SK-N-SH (cell line): Measurements from ENCODE around the gene HTR7. TPM values are rescaled to one million over a fixed set of nuclear protein-coding genes. Genes with fewer than 3 reads are reported as not detected.

Source experiments
- CTCF ChIA-PET: fragments of 300-600, 350-600 bp; formaldehyde crosslinking; extraction: SDS; loops from one replicate; lab custom pipeline; 2021; lab: Yijun Ruan, JAX
- POLR2A ChIA-PET: fragments of 350-600 bp; sonication (Branson Sonifier 250); formaldehyde crosslinking; extraction: SDS; loops from one replicate; lab custom pipeline; 2020; ENCODE audit warnings: antibody characterized with exemption, inconsistent platforms; lab: Yijun Ruan, JAX
- DNase-seq: peaks from one replicate; pipeline ENCODE4 v3.0.0; 2012
- H2AFZ ChIP-seq: fragments of 200-600 bp; sonication (generic); 2 replicates; pipeline ENCODE4 v1.8.1; 2016; ENCODE audit warnings: antibody characterized with exemption, mild to moderate bottlenecking, low read depth
- H3F3A ChIP-seq: fragments of 200-600 bp; sonication (generic); replicated peaks from 2 replicates; pipeline ENCODE3; 2016; ENCODE audit warnings: antibody characterized with exemption, mild to moderate bottlenecking; ENCODE audit not compliant: insufficient read depth
- H3K27ac ChIP-seq, 2 experiments: fragments of 200-500 bp in 1 of 2; fragments of 200-600 bp in 1 of 2; sonication (Bioruptor generic) in 1 of 2; sonication (generic), shearing (Covaris generic) in 1 of 2; 2 replicates each; pipeline versions ENCODE4 v1.5.1 to v1.6.1; 2014 to 2016; ENCODE audit warnings: low read depth in 2 of 2, inconsistent platforms in 1 of 2, low read length in 1 of 2, mild to moderate bottlenecking in 1 of 2, mixed read lengths in 1 of 2
- H3K27me3 ChIP-seq: fragments of 200-600 bp; sonication (generic), shearing (Covaris generic); 2 replicates; pipeline ENCODE4 v1.6.1; 2016; ENCODE audit warnings: mixed run types; ENCODE audit not compliant: insufficient read depth
- H3K36me3 ChIP-seq, 2 experiments: fragments of 200-500 bp in 1 of 2; fragments of 200-600 bp in 1 of 2; sonication (Bioruptor generic) in 1 of 2; sonication (generic) in 1 of 2; replicated peaks in 1 of 2; 2 replicates each; pipeline versions ENCODE3 to v1.5.1; 2014 to 2016; ENCODE audit warnings: low read length in 1 of 2, mild to moderate bottlenecking in 1 of 2; ENCODE audit not compliant: insufficient read depth in 2 of 2, control insufficient read depth in 1 of 2
- H3K4me1 ChIP-seq, 2 experiments: fragments of 200-500 bp in 1 of 2; fragments of 200-600 bp in 1 of 2; sonication (Bioruptor generic) in 1 of 2; sonication (generic), shearing (Covaris generic) in 1 of 2; 2 replicates each; pipeline versions ENCODE4 v1.5.1 to v1.6.1; 2014 to 2016; ENCODE audit warnings: low read depth in 1 of 2, low read length in 1 of 2, mixed run types in 1 of 2; ENCODE audit not compliant: insufficient read depth in 2 of 2, control insufficient read depth in 1 of 2
- H3K4me2 ChIP-seq: fragments of 200-600 bp; sonication (generic), shearing (Covaris generic); 2 replicates; pipeline ENCODE4 v1.6.1; 2017; ENCODE audit warnings: mixed run types
- H3K4me3 ChIP-seq, 2 experiments: fragments of 200-500 bp in 1 of 2; fragments of 200-600 bp in 1 of 2; sonication (Bioruptor generic) in 1 of 2; sonication (generic), shearing (Covaris generic) in 1 of 2; 2 replicates each; pipeline versions ENCODE4 v1.5.1 to v1.8.1; 2014 to 2016; ENCODE audit warnings: low read depth in 2 of 2, inconsistent platforms in 1 of 2, low read length in 1 of 2, mild to moderate bottlenecking in 1 of 2, mixed read lengths in 1 of 2, moderate library complexity in 1 of 2
- H3K79me2 ChIP-seq: fragments of 200-600 bp; sonication (generic); 2 replicates; pipeline ENCODE4 v1.8.1; 2017; ENCODE audit warnings: mild to moderate bottlenecking; ENCODE audit not compliant: insufficient read depth
- H3K9ac ChIP-seq: fragments of 200-600 bp; sonication (generic); 2 replicates; pipeline ENCODE4 v1.6.1; 2017; ENCODE audit warnings: mixed run types
- H3K9me2 ChIP-seq: fragments of 200-600 bp; sonication (generic); 2 replicates; pipeline ENCODE4 v1.6.1; 2017; ENCODE audit warnings: mixed run types
- H3K9me3 ChIP-seq: fragments of 200-600 bp; sonication (generic); 2 replicates; pipeline ENCODE4 v1.6.1; 2017; ENCODE audit warnings: mixed run types, mild to moderate bottlenecking, moderate library complexity
- H4K20me1 ChIP-seq: fragments of 200-600 bp; sonication (generic); 2 replicates; pipeline ENCODE4 v1.6.1; 2017; ENCODE audit warnings: mild to moderate bottlenecking, mixed run types; ENCODE audit not compliant: insufficient read depth
- FOXJ3 ChIP-seq: sonication (generic); formaldehyde crosslinking; IDR thresholded peaks from 2 replicates; pipeline ENCODE4 v1.5.1; 2020; ENCODE audit warnings: mild to moderate bottlenecking, missing genetic modification reagents
- SIN3A ChIP-seq: IDR thresholded peaks from 2 replicates; pipeline ENCODE4 v1.6.1; 2012; ENCODE audit warnings: low read depth, mild to moderate bottlenecking, low read length, moderate library complexity, borderline replicate concordance
- TCF12 ChIP-seq: IDR thresholded peaks from 2 replicates; pipeline ENCODE4 v1.4.0; 2012
- WGBS: methylation state at CpG from one replicate; pipeline ENCODE4 v1.1.6; 2017; ENCODE audit warnings: low lambda C conversion rate; 5-methylcytosine and 5-hydroxymethylcytosine counted together
- polyA plus RNA-seq, 3 experiments: library from polyadenylated mRNA; depleted of rRNA; stranded (reverse); fragments of >200 nt; gene quantifications; 2 replicates each; pipeline ENCODE4 v1.2.3, GENCODE V29; 2012
- small RNA-seq, 7 experiments: library from RNA; depleted of rRNA; stranded (forward); fragments of <200 nt; gene quantifications; one replicate each; pipeline ENCODE3, GENCODE V24; 2012

The HTR7 gene
- polyA plus RNA-seq, 1 of the 3 experiments (the other 2 are of a cell fraction), result 0.16 TPM

DNA sequence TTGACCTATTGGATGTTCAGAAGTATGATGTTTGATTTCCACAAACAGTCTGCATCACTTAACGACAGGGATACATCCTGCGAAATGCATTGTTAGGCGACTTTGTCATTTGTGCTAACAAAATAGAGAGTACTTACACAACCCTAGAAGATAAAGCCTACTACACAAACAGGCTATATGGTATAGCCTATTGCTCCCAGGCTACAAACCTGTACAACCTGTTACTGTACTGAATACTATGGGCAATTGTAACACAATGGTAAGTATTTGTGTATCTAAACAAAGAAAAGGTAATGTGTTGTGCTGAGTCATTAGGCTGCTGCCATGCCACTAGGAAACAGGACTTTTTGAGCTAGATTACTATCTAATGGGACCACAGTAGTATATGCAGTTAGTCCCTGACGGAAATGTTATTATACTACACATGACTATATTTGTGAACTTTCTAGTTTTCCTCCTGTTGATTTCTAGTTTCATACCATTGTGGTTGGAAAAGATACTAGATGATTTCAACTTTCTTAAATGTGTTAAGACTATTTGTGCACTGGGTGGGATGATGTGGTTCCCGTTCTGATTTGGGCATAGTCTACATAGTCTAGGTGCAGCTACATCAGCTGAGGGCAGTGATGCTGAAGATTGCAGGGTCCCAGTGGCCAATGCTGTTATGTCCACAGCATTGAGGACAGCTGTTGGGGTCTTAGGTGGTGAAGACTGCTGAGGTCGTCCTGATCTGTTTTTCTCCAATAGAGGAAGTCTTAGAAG lies 161.7 kb downstream of the HTR7 start:
- H3K27ac ChIP-seq, result no peak overlapping the region
- H3K79me2 ChIP-seq, result no peaks in the 10 kb centered on the region
- no peaks in the 10 kb centered on the region for H3F3A ChIP-seq
- WGBS, result under 1% methylated on average over 6 of the region's 6 CpGs
- ChIA-PET POLR2A (no interaction called here), CTCF (no interaction called here)
- H2AFZ ChIP-seq, result no peak overlapping the region
- no peak overlapping the region for H3K4me3 ChIP-seq
- H4K20me1 ChIP-seq, result no peaks in the 10 kb centered on the region
- DNase-seq, result no peak
- TF ChIP-seq SIN3A (no peak), TCF12 (no peak), FOXJ3 (CRISPR knock-in tag) (no peak)
- H3K9me2 ChIP-seq, result no peaks in the 10 kb centered on the region
- no peak overlapping the region for H3K9ac ChIP-seq
- H3K4me1 ChIP-seq, result no peaks in the 10 kb centered on the region
- no peaks in the 10 kb centered on the region for H3K9me3 ChIP-seq
- no peaks in the 10 kb centered on the region for H3K27me3 ChIP-seq
- no peak overlapping the region for H3K4me2 ChIP-seq
- H3K36me3 ChIP-seq, result no peaks in the 10 kb centered on the region

Small RNA genes lying within 50 kb of the gene (small RNA-seq; reads per million reads assigned to genes)
- gene RF00019, result 0 reads per million in 7 experiments

Other genes starting within 250 kb of the HTR7 start
- 16.7 and 18.6 TPM in 2 replicates for gene RPP30, start 13.9 kb upstream of the HTR7 start, polyA plus RNA-seq (2012; rRNA removed)
- gene ANKRD1, start 63.0 kb upstream of the HTR7 start, polyA plus RNA-seq (2012; rRNA removed), result 41.7 and 72.8 TPM in 2 replicates